GM12878 (cell line): ENCODE data around the gene APOC4. TPM values are rescaled to one million over a fixed set of nuclear protein-coding genes. Genes with fewer than 3 reads are reported as not detected.

Experiments used
- ATAC-seq: fragments of 200-7000 bp; cut with Tn5 transposase; 3 replicates; pipeline ENCODE4 v1.9.1; 2020; ENCODE audit warnings: mild to moderate bottlenecking, moderate library complexity
- BruUV-seq: library from RNA; stranded (reverse); fragments of 400-500 nt; replicated peaks from 2 replicates; lab custom pipeline; 2021; lab: Mats Ljungman, UMichigan
- CTCF ChIA-PET: fragments of 300-600 bp; sonication (Branson Sonifier 250); formaldehyde crosslinking; extraction: SDS; loops from one replicate; lab custom pipeline; 2021; ENCODE audit warnings: inconsistent platforms; lab: Yijun Ruan, JAX
- POLR2A ChIA-PET: fragments of 350-600 bp; formaldehyde crosslinking; extraction: SDS; loops from one replicate; lab custom pipeline; 2021; ENCODE audit warnings: inconsistent platforms; lab: Charles Lee
- RAD21 ChIA-PET: fragments of 300-600 bp; sonication (Branson Sonifier 250); formaldehyde crosslinking; loops from one replicate; lab custom pipeline; 2023; ENCODE audit warnings: antibody characterized with exemption; ENCODE audit not compliant: unreplicated experiment; lab: Charles Lee
- SMC1A ChIA-PET: fragments of 300-600 bp; sonication (Branson Sonifier 250); formaldehyde crosslinking; loops from one replicate; lab custom pipeline; 2023; ENCODE audit not compliant: unreplicated experiment, uncharacterized antibody; lab: Charles Lee
- DNase-seq: peaks from one replicate; pipeline ENCODE4 v3.0.0-alpha.2; 2011; ENCODE audit warnings: low read depth, low spot score
- FAIRE-seq: peaks from 3 replicates; lab custom pipeline; 2011; peaks lifted over from hg19 to GRCh38; lab: Jason Lieb, UNC
- H2AFZ ChIP-seq: 2 replicates; pipeline ENCODE4 v1.6.0; 2011; ENCODE audit warnings: low read depth, low read length, control low read depth; ENCODE audit not compliant: control insufficient read depth
- H3K27ac ChIP-seq: 2 replicates; pipeline ENCODE4 v1.5.1; 2011; ENCODE audit warnings: control low read depth; ENCODE audit not compliant: control insufficient read depth, insufficient read depth
- H3K27me3 ChIP-seq, 2 experiments: replicated peaks in 1 of 2; 2 replicates each; pipeline versions ENCODE4 v1.6.0 to v1.6.1; 2011; ENCODE audit warnings: low read length in 1 of 2; ENCODE audit not compliant: control insufficient read depth in 2 of 2, insufficient read depth in 2 of 2
- H3K36me3 ChIP-seq, 2 experiments: 2 replicates each; pipeline ENCODE4 v1.5.1; 2011; ENCODE audit warnings: low read length in 1 of 2; ENCODE audit not compliant: control insufficient read depth in 2 of 2, insufficient read depth in 2 of 2
- H3K4me1 ChIP-seq: 2 replicates; pipeline ENCODE4 v1.6.1; 2011; ENCODE audit warnings: mild to moderate bottlenecking, low read length, moderate library complexity, mixed read lengths; ENCODE audit not compliant: control insufficient read depth, insufficient read depth
- H3K4me2 ChIP-seq: 2 replicates; pipeline ENCODE4 v1.6.0; 2011; ENCODE audit warnings: control low read depth; ENCODE audit not compliant: control insufficient read depth, insufficient read depth
- H3K4me3 ChIP-seq: fragments of 200-600 bp; sonication (generic); 2 replicates; pipeline ENCODE4 v1.5.1; 2016
- H3K79me2 ChIP-seq: 2 replicates; pipeline ENCODE4 v1.6.0; 2011; ENCODE audit warnings: low read length; ENCODE audit not compliant: control insufficient read depth, insufficient read depth
- H3K9ac ChIP-seq: 2 replicates; pipeline ENCODE4 v1.8.0; 2011; ENCODE audit warnings: low read length, control low read depth, mixed read lengths; ENCODE audit not compliant: control insufficient read depth, insufficient read depth
- H3K9me3 ChIP-seq: replicated peaks from 3 replicates; pipeline ENCODE4 v1.5.1; 2011; ENCODE audit warnings: mild to moderate bottlenecking, low read length; ENCODE audit not compliant: control insufficient read depth, insufficient read depth
- H4K20me1 ChIP-seq: 2 replicates; pipeline ENCODE4 v1.6.0; 2011; ENCODE audit not compliant: control insufficient read depth, insufficient read depth
- HCFC1 ChIP-seq: fragments of 150-350 bp; IDR thresholded peaks from 2 replicates; pipeline ENCODE4 v1.6.1; 2014; ENCODE audit warnings: low read length
- POLR2A ChIP-seq: IDR thresholded peaks from 2 replicates; pipeline ENCODE4 v1.6.1; 2011; ENCODE audit warnings: low read depth, mild to moderate bottlenecking, low read length
- SMAD5 ChIP-seq: IDR thresholded peaks from 2 replicates; pipeline ENCODE4 v1.6.1; 2016; ENCODE audit warnings: antibody characterized with exemption, low read depth
- WGBS: methylation state at CpG from one replicate; pipeline ENCODE4 v1.1.6; 2016; ENCODE audit warnings: low lambda C conversion rate; ENCODE audit not compliant: insufficient replicate concordance, insufficient coverage; ENCODE audit errors: missing lambda C conversion rate; 5-methylcytosine and 5-hydroxymethylcytosine counted together
- in situ Hi-C: fragments of 300-500 bp; cut with MboI; formaldehyde crosslinking; loops from 9 replicates; pipeline ENCODE4 v1.14.3; 2018; ENCODE audit warnings: mixed read lengths
- intact Hi-C: fragments of 100-400 bp; cut with micrococcal nuclease; formaldehyde crosslinking; loops from one replicate; pipeline ENCODE4 v1.14.2; 2022; ENCODE audit not compliant: unreplicated experiment
- polyA plus RNA-seq, 11 experiments: library from polyadenylated mRNA; depleted of rRNA in 4 of 11; unstranded in 6 of 11; stranded (reverse) in 5 of 11; fragments of >200 nt; fragmentation: Nextera tagmentation in 4 of 11; fragmentation: Illumina TruSeq in 1 of 11; extraction: Ambion mirVana in 4 of 11; extraction: Trizol in 1 of 11; gene quantifications; 1 replicate in 1 of 11; 2 replicates in 10 of 11; pipeline versions ENCODE4 v1.2.1 to v1.2.3, GENCODE V29; 2011 to 2016; ENCODE audit warnings: inconsistent platforms in 2 of 11, missing spikeins in 2 of 11, low read depth in 1 of 11
- total RNA-seq, 4 experiments: library from RNA; depleted of rRNA in 3 of 4; stranded (reverse); fragments of >200 nt in 3 of 4; fragmentation: Illumina TruSeq in 1 of 4; extraction: Trizol in 1 of 4; gene quantifications; 2 replicates each; pipeline versions ENCODE4 v1.2.1 to v1.2.3, GENCODE V29; 2013 to 2021
- TF ChIP-seq, protein P1 (sequence below): fragments of 450-650 bp; IDR thresholded peaks from 2 replicates; pipeline ENCODE4 v1.6.1; 2016; ENCODE audit warnings: mild to moderate bottlenecking

The APOC4 gene
- total and polyA plus RNA-seq, 10 of the 15 experiments (the other 5 are each of a cell fraction or from before 2014, with no cell fraction given) = not detected

DNA sequence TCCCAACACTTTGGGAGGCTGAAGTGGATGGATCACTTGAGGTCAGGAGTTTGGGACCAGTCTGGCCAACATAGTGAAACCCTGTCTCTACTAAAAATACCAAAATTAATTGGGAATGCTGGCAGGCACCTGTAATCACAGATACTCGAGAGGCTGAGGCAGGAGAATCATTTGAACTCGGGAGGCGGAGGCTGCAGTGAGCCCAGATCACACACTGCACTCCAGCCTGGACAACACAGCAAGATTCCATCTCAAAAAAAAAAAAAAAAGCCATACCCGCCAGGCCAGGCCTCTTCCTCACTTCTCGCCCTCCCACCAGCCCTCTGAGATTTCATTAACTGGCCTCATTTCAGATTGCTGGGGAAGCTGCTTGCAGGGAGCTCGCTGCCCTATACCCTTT, 51.5 kb downstream of the APOC4 start:
- TF ChIP-seq SMAD5 = no peak
- TF ChIP-seq HCFC1 = no peak
- Histone ChIP-seq H4K20me1 (no peaks in the 10 kb centered on the region), H2AFZ (no peak overlapping the region), H3K9me3 (no peaks in the 10 kb centered on the region), H3K4me1 (peaks cover 12% of the 10 kb centered on the region), H3K27ac (no peak overlapping the region), H3K36me3 (peaks cover 0 to 16% of the 10 kb centered on the region in 2 experiments; a peak in 3 of 4 replicates), H3K4me2 (no peak overlapping the region), H3K27me3 (no peaks in the 10 kb centered on the region), H3K4me3 (no peak overlapping the region), H3K79me2 (no peaks in the 10 kb centered on the region), H3K9ac (no peak overlapping the region)
- BruUV-seq = no TSS peak
- ChIA-PET SMC1A (no interaction called here), POLR2A (interaction anchor here (0.7 kb wide), 1 partner anchor 37 kb away, joined by 3 read pairs; no protein-coding TSS in a partner anchor), CTCF (no interaction called here), RAD21 (no interaction called here)
- ATAC-seq (no peak), FAIRE-seq (no peak), DNase-seq (no peak)
- 99% methylated on average over 6 of the region's 6 CpGs for WGBS
- intact Hi-C loops (no loop called here), in situ Hi-C loops (no loop called here)

DNA sequence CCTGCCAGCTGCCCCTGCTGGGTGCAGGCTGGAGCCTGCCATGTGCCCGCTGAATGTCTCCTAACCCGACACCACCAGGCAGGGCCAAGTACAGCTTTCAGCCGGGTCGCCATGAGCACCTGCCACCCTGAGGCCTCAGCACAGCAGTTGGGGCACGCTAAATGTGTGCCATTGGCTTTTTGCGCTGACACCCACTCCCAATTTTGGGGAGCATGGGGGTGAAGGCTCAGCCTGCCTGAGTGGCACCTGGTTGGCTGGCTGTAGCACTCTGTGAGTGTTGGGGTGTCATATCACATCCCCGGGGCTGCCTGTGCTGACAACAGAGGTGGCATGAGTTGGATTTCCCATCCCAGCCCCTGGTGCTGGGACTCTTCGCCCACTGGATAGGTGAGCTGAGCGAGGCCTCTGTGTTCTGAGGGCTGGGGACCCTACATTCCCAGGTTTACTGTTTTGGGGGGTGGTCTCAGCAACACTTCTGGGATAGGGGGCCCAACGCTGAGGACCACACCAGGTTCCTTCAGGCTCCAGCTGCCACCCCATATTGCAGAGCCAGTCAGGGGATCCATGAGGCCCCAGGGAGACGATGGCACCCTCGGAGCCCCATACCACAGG, 52.0 kb downstream of the APOC4 start:
- SMC1A ChIA-PET = no interaction called here
- H3K36me3 ChIP-seq = peaks cover 0 to 15% of the 10 kb centered on the region in 2 experiments; a peak in 3 of 4 replicates

More for the DNA sequence above, 52.0 kb downstream of the APOC4 start:
- Histone ChIP-seq H2AFZ (no peak overlapping the region), H3K9me3 (no peaks in the 10 kb centered on the region)
- 94% methylated on average over 12 of the region's 12 CpGs for WGBS
- intact Hi-C loops = no loop called here
- peak; percentile 44 for TF ChIP-seq POLR2A
- TF ChIP-seq, protein P1, sequence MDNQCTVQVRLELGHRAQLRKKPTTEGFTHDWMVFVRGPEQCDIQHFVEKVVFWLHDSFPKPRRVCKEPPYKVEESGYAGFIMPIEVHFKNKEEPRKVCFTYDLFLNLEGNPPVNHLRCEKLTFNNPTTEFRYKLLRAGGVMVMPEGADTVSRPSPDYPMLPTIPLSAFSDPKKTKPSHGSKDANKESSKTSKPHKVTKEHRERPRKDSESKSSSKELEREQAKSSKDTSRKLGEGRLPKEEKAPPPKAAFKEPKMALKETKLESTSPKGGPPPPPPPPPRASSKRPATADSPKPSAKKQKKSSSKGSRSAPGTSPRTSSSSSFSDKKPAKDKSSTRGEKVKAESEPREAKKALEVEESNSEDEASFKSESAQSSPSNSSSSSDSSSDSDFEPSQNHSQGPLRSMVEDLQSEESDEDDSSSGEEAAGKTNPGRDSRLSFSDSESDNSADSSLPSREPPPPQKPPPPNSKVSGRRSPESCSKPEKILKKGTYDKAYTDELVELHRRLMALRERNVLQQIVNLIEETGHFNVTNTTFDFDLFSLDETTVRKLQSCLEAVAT = no peak
- TF ChIP-seq, all 136 proteins: peak for 1
- no peak overlapping the region for H3K9ac ChIP-seq
- no peak for FAIRE-seq
- no peak for ATAC-seq
- no peak for DNase-seq
- ChIA-PET RAD21 (no interaction called here), CTCF (no interaction called here), POLR2A (interaction anchor here (0.7 kb wide), 1 partner anchor 38 kb away, joined by 3 read pairs; no protein-coding TSS in a partner anchor)
- no peak overlapping the region for H3K4me2 ChIP-seq
- H3K27me3 ChIP-seq = no peaks in the 10 kb centered on the region
- in situ Hi-C loops = no loop called here
- no peaks in the 10 kb centered on the region for H3K79me2 ChIP-seq
- no peaks in the 10 kb centered on the region for H4K20me1 ChIP-seq
- no peak overlapping the region for H3K27ac ChIP-seq
- BruUV-seq = no TSS peak
- peaks cover 12% of the 10 kb centered on the region for H3K4me1 ChIP-seq
- H3K4me3 ChIP-seq = no peak overlapping the region

Other genes starting within 250 kb of the APOC4 start
Only the 7 nearest of the 18 such genes appear.
- 0.11 and 0.34 TPM in 2 replicates for gene NECTIN2, start 95.9 kb upstream of the APOC4 start, total RNA-seq (2014; rRNA removed)
- not detected in 2 replicates for gene NECTIN2, start 95.9 kb upstream of the APOC4 start, total RNA-seq (2014; rRNA removed; fragmentation: Illumina TruSeq; extraction: Trizol)
- 0.36 and 0.88 TPM in 2 replicates for gene NECTIN2, start 95.9 kb upstream of the APOC4 start, total RNA-seq (2021)
- 0.05 TPM in 1 of 2 replicates, not detected in the other for gene NECTIN2, start 95.9 kb upstream of the APOC4 start, polyA plus RNA-seq (2011; rRNA removed)
- gene NECTIN2, start 95.9 kb upstream of the APOC4 start, polyA plus RNA-seq (2014; fragmentation: Illumina TruSeq; extraction: Trizol) = not detected in 2 replicates
- not detected for gene NECTIN2, start 95.9 kb upstream of the APOC4 start, polyA plus RNA-seq (2014; fragmentation: Nextera tagmentation; extraction: Ambion mirVana)
- gene NECTIN2, start 95.9 kb upstream of the APOC4 start, polyA plus RNA-seq (2014; rRNA removed) = 0.08 TPM in 1 of 2 replicates, not detected in the other
- gene NECTIN2, start 95.9 kb upstream of the APOC4 start, polyA plus RNA-seq (2016; fragmentation: Nextera tagmentation; extraction: Ambion mirVana) = under 1 TPM in 1 of 2 experiments, not detected in 1; 0.26 TPM
- 92.3 and 111 TPM in 2 replicates for gene TOMM40, start 51.0 kb upstream of the APOC4 start, total RNA-seq (2014; rRNA removed)
- gene TOMM40, start 51.0 kb upstream of the APOC4 start, total RNA-seq (2014; rRNA removed; fragmentation: Illumina TruSeq; extraction: Trizol) = 68.9 and 88.6 TPM in 2 replicates
- gene TOMM40, start 51.0 kb upstream of the APOC4 start, total RNA-seq (2021) = 176 and 187 TPM in 2 replicates
- gene TOMM40, start 51.0 kb upstream of the APOC4 start, polyA plus RNA-seq (2011; rRNA removed) = 32.1 and 58.2 TPM in 2 replicates
- 19.5 and 72.5 TPM in 2 replicates for gene TOMM40, start 51.0 kb upstream of the APOC4 start, polyA plus RNA-seq (2014; fragmentation: Illumina TruSeq; extraction: Trizol)
- 1 to 10 TPM in 1 of 2 experiments, under 1 TPM in 1; 0.85 to 4.9 TPM for gene TOMM40, start 51.0 kb upstream of the APOC4 start, polyA plus RNA-seq (2014; fragmentation: Nextera tagmentation; extraction: Ambion mirVana)
- 144 and 165 TPM in 2 replicates for gene TOMM40, start 51.0 kb upstream of the APOC4 start, polyA plus RNA-seq (2014; rRNA removed)
- gene TOMM40, start 51.0 kb upstream of the APOC4 start, polyA plus RNA-seq (2016; fragmentation: Nextera tagmentation; extraction: Ambion mirVana) = 100 to 1,000 TPM; 214 to 221 TPM
- 0.11 and 0.51 TPM in 2 replicates for gene APOE, start 36.4 kb upstream of the APOC4 start, total RNA-seq (2014; rRNA removed)
- gene APOE, start 36.4 kb upstream of the APOC4 start, total RNA-seq (2014; rRNA removed; fragmentation: Illumina TruSeq; extraction: Trizol) = 0.22 TPM in 1 of 2 replicates, not detected in the other
- 3.4 and 3.7 TPM in 2 replicates for gene APOE, start 36.4 kb upstream of the APOC4 start, total RNA-seq (2021)
- gene APOE, start 36.4 kb upstream of the APOC4 start, polyA plus RNA-seq (2011; rRNA removed) = 0.38 and 0.50 TPM in 2 replicates
- not detected in 2 replicates for gene APOE, start 36.4 kb upstream of the APOC4 start, polyA plus RNA-seq (2014; fragmentation: Illumina TruSeq; extraction: Trizol)
- not detected for gene APOE, start 36.4 kb upstream of the APOC4 start, polyA plus RNA-seq (2014; fragmentation: Nextera tagmentation; extraction: Ambion mirVana)
- gene APOE, start 36.4 kb upstream of the APOC4 start, polyA plus RNA-seq (2014; rRNA removed) = 0.33 and 1.1 TPM in 2 replicates
- gene APOE, start 36.4 kb upstream of the APOC4 start, polyA plus RNA-seq (2016; fragmentation: Nextera tagmentation; extraction: Ambion mirVana) = under 1 TPM in 1 of 2 experiments, not detected in 1; 0.93 TPM
- gene APOC1, start 27.6 kb upstream of the APOC4 start, total RNA-seq (2014; rRNA removed) = 0.73 and 1.3 TPM in 2 replicates
- 0.76 and 2.4 TPM in 2 replicates for gene APOC1, start 27.6 kb upstream of the APOC4 start, total RNA-seq (2014; rRNA removed; fragmentation: Illumina TruSeq; extraction: Trizol)
- gene APOC1, start 27.6 kb upstream of the APOC4 start, total RNA-seq (2021) = 2.7 and 3.8 TPM in 2 replicates
- 1.0 and 1.7 TPM in 2 replicates for gene APOC1, start 27.6 kb upstream of the APOC4 start, polyA plus RNA-seq (2011; rRNA removed)
- gene APOC1, start 27.6 kb upstream of the APOC4 start, polyA plus RNA-seq (2014; fragmentation: Illumina TruSeq; extraction: Trizol) = 3.8 TPM in 1 of 2 replicates, not detected in the other
- 1 to 10 TPM; 2.4 to 4.0 TPM for gene APOC1, start 27.6 kb upstream of the APOC4 start, polyA plus RNA-seq (2014; fragmentation: Nextera tagmentation; extraction: Ambion mirVana)
- gene APOC1, start 27.6 kb upstream of the APOC4 start, polyA plus RNA-seq (2014; rRNA removed) = 0.47 and 0.83 TPM in 2 replicates
- gene APOC1, start 27.6 kb upstream of the APOC4 start, polyA plus RNA-seq (2016; fragmentation: Nextera tagmentation; extraction: Ambion mirVana) = 1 to 10 TPM; 2.8 to 3.9 TPM
- not detected in 2 replicates for gene APOC2, start 3.8 kb downstream of the APOC4 start, total RNA-seq (2014; rRNA removed)
- not detected in 2 replicates for gene APOC2, start 3.8 kb downstream of the APOC4 start, total RNA-seq (2014; rRNA removed; fragmentation: Illumina TruSeq; extraction: Trizol)
- gene APOC2, start 3.8 kb downstream of the APOC4 start, total RNA-seq (2021) = not detected in 2 replicates
- 0.52 and 0.72 TPM in 2 replicates for gene APOC2, start 3.8 kb downstream of the APOC4 start, polyA plus RNA-seq (2011; rRNA removed)
- not detected in 2 replicates for gene APOC2, start 3.8 kb downstream of the APOC4 start, polyA plus RNA-seq (2014; fragmentation: Illumina TruSeq; extraction: Trizol)
- gene APOC2, start 3.8 kb downstream of the APOC4 start, polyA plus RNA-seq (2014; fragmentation: Nextera tagmentation; extraction: Ambion mirVana) = not detected
- gene APOC2, start 3.8 kb downstream of the APOC4 start, polyA plus RNA-seq (2014; rRNA removed) = not detected in 2 replicates
- not detected for gene APOC2, start 3.8 kb downstream of the APOC4 start, polyA plus RNA-seq (2016; fragmentation: Nextera tagmentation; extraction: Ambion mirVana)
- 22.5 and 34.3 TPM in 2 replicates for gene CLPTM1, start 13.1 kb downstream of the APOC4 start, total RNA-seq (2014; rRNA removed)
- gene CLPTM1, start 13.1 kb downstream of the APOC4 start, total RNA-seq (2014; rRNA removed; fragmentation: Illumina TruSeq; extraction: Trizol) = 10.5 and 14.4 TPM in 2 replicates
- gene CLPTM1, start 13.1 kb downstream of the APOC4 start, total RNA-seq (2021) = 70.6 and 72.6 TPM in 2 replicates
- 13.3 and 33.1 TPM in 2 replicates for gene CLPTM1, start 13.1 kb downstream of the APOC4 start, polyA plus RNA-seq (2011; rRNA removed)
- 28.5 and 51.2 TPM in 2 replicates for gene CLPTM1, start 13.1 kb downstream of the APOC4 start, polyA plus RNA-seq (2014; fragmentation: Illumina TruSeq; extraction: Trizol)
- 1 to 10 TPM in 1 of 2 experiments, under 1 TPM in 1; 0.42 to 2.3 TPM for gene CLPTM1, start 13.1 kb downstream of the APOC4 start, polyA plus RNA-seq (2014; fragmentation: Nextera tagmentation; extraction: Ambion mirVana)
- 36.2 and 43.4 TPM in 2 replicates for gene CLPTM1, start 13.1 kb downstream of the APOC4 start, polyA plus RNA-seq (2014; rRNA removed)
- 10 to 100 TPM; 56.6 to 60.9 TPM for gene CLPTM1, start 13.1 kb downstream of the APOC4 start, polyA plus RNA-seq (2016; fragmentation: Nextera tagmentation; extraction: Ambion mirVana)
- gene RELB, start 59.2 kb downstream of the APOC4 start, total RNA-seq (2014; rRNA removed) = 14.6 and 22.8 TPM in 2 replicates
- gene RELB, start 59.2 kb downstream of the APOC4 start, total RNA-seq (2014; rRNA removed; fragmentation: Illumina TruSeq; extraction: Trizol) = 8.4 and 9.1 TPM in 2 replicates
- gene RELB, start 59.2 kb downstream of the APOC4 start, total RNA-seq (2021) = 43.4 and 43.8 TPM in 2 replicates
- 9.9 and 20.6 TPM in 2 replicates for gene RELB, start 59.2 kb downstream of the APOC4 start, polyA plus RNA-seq (2011; rRNA removed)
- gene RELB, start 59.2 kb downstream of the APOC4 start, polyA plus RNA-seq (2014; fragmentation: Illumina TruSeq; extraction: Trizol) = 3.6 and 5.6 TPM in 2 replicates
- 1 to 10 TPM in 1 of 2 experiments, under 1 TPM in 1; 0.66 to 3.2 TPM for gene RELB, start 59.2 kb downstream of the APOC4 start, polyA plus RNA-seq (2014; fragmentation: Nextera tagmentation; extraction: Ambion mirVana)
- 27.9 and 38.9 TPM in 2 replicates for gene RELB, start 59.2 kb downstream of the APOC4 start, polyA plus RNA-seq (2014; rRNA removed)
- 10 to 100 TPM; 11.1 to 14.5 TPM for gene RELB, start 59.2 kb downstream of the APOC4 start, polyA plus RNA-seq (2016; fragmentation: Nextera tagmentation; extraction: Ambion mirVana)